LoVo (cell line): ENCODE data around the gene IL4R.
"Not testable (repeated sequence)": the region's sequence is repeated elsewhere in the genome, so short reads cannot be mapped to it uniquely, and the experiment has no call there.

Experiments
- DNase-seq: peaks from one replicate; pipeline ENCODE4 v3.0.0-alpha.2; 2016; ENCODE audit warnings: low spot score

Gene IL4R

DNA sequence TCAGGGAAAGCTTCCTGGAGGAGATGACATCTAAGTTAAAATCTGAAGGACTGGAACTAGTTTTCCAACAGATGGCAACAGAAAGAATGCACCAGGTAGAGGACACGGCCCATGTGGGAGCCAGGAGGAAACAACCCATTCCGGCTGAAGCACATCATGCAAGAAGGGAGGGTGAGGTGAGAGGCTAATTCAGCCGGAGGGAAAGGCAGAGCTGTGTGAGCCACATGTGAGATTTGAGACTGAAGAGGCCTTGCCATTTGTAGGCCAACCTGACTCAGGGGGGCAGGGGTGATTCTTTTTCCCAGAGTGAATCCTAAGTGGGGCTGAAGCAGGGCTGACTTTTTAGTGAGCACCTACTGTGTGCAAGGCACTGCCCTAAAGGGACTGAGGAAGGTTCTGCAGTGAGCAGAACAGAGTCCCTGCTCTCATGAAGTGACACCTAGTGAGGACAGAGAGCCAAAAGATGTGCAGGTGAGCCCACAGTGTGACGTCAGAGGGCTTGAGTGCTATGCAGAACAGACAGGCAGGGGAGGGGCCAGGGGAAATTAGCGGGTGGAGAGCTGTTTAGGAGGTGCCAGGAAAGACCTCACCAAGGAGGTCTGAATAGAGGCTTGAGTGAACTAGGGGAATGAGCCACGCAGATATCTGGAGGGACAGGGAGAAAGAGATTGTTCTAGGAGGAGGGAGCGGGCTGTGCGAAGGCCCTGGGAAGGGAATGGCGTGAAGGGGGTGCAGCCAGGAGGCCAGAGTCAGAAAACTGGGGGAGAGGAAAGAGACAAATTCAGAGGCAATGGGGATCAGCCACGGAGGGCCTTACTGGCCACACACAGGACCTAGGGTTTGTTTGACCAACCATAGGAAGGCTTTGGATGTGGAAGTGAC lies 68.4 kb downstream of the IL4R start:
- no peak for DNase-seq

DNA sequence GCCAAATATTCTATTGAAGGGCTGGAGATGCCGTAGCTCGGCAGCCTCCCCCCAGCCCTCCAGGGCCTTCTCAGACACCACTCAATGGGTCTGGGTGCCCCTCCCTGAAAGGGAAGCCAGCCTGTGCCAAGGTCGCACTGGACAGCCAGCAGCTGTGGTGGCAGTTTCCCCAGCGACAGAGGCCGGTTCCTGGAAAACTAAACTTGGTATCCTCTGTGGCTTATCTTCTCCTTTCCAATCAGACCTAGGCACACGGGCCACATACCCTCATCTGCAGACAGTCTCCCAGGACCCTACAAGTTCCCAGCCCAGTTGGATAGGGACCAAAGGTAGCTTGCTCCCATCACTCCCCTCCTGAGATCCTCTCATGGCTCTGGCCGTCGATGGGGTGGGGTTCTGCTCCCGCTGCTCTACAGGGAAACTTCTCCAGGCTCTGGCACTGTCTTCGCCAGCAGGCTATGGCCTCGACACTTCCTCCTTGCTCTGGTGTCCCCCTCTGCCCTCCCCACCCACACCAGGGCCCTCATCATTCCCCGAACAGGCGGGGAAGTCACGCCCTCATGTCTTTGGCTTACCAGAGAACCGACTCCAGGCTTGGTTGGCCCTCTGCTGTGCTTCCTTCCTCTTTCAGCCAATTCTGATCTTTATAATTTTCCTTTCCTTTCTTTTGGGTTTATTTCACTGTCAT lies 69.9 kb downstream of the IL4R start:
- no peak for DNase-seq

DNA sequence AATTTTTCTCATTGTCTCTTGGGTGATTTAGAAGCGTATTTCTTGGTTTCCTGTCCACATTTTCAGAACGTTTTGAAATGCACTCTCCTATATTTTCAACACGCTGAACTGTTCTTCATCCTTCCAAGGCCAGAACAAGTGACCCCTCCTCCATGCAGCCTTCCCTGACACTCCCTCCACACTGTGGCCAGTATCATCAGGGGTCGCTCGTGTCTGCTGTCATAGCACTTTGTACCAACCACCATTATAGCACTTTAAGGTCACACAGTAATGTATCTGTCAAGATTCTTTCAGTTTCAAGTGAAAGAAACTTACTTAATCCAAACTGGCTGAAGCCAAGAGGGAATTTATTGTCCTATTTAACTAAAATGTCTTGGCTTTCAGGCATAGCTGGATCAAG lies 70.7 kb downstream of the IL4R start:
- DNase-seq = no peak

DNA sequence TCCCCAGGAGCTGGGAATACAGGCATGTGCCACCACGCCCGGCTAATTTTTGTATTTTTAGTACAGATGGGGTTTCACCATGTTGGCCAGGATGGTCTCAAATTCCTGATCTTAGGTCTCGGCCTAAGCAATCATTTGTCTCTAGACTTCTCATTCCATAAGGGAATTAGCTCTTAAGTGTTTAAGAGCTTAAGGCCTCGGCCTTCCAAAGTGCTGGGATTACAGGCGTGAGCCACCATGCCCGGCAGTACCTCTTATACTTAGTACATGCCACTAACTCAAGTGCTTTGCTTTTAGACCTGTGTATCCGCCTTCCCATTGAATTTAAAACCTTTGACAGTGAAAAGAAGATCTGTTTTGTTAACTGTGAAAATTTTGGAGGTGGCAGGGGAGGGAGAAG lies 71.6 kb downstream of the IL4R start:
- DNase-seq = no peak

DNA sequence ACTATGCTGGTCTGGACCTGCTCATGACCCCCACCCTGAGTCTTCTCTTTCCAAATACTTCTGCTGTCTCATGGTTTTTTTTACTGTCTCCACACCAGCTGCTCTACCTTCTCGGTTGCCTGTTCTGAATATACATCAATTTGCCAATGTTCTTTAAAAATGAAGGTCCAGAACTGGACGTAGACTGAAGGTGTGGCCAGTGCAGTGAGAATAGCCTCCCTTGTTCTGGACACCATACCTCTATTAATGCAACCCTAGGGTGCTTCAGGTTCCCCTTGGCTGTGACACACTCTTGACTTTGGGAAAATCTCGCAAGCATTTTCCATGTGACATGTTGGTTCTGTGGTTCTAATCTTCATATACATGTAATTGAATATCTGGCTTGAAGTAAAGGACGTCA lies 72.9 kb downstream of the IL4R start:
- DNase-seq = no peak

DNA sequence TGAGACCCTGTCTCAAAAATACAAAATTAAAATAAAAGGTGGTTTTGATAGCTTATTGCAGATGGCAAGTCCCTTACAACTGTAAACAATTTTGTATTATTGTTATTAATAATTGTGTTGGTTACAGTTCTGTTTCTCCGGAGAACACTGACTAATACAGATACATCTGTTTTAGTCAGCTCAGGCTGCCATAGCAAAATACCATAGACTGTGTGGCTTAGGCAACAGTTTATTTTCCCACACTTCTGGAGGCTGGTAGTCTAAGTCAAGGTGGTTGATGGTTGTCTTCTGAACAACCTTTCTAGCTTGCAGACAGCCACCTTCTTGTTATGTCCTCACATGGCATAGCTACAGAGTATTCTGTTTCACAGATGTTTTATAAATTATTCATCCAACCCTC lies 74.0 kb downstream of the IL4R start:
- DNase-seq = no peak

DNA sequence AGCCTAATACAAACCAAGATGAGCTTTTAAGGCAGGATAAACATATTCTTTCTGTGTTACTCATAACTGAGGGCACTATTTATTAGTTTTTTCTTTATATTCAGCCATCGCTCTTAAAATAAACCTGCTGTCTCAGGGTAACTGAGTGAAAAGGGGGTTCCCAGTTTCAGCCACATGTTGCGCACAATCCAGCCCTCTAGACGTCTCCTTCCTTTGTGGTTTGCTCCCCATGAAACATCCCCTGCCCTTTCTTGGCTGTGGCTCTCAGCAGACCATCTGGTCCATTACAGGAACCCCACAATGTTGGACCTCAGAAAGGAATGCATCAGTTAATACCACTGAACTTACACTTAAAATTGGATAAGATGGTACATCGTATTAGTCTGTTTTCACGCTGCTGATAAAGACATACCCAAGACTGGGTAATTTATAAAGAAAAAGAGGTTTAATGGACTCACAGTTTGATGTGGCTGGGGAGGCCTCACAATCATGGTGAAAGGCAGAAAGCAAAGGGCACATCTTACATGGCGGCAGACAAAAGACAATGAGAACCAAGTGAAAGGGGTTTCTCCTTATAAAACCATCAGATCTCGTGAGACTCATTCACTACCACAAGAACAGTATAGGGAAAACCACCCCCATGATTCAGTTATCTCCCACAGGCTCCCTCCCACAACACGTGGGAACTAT lies 75.6 kb downstream of the IL4R start:
- no peak for DNase-seq

DNA sequence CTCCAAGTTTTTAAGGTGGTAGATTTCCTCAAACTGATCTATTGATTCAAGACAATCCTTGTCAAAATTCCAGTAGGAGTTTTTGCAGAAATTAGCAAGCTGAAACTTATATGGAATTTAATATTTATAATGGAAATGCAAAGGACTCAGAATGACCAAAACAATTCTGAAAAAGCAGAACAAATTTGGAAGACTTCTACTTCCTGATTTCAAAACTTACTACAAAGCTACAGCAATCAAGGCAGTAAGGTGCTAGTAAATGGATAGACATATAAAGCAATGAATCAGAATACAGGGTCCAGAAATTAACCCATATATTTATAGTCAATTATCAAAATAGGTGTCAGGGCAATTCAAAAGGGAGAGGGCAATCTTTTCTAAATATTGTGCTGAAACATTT lies 76.4 kb downstream of the IL4R start:
- DNase-seq = no peak

DNA sequence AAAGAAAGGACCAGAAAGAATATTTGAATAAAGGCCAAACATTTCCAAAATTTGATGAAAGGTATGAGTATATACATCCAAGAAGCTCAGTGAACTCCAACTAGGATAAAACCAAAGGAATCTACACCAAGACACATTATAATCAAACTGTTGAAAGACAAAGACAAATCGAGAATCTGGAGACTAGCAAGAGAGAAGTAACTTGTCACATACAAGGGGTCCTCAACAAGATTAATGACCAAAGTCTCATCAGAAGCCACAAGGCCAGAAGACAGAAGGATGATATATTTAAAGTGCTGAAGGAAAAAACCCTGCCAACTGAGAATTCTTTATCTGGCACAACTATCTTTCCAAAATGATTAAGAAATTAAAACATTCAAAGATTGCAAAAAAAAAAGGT lies 78.9 kb downstream of the IL4R start:
- DNase-seq = no peak

DNA sequence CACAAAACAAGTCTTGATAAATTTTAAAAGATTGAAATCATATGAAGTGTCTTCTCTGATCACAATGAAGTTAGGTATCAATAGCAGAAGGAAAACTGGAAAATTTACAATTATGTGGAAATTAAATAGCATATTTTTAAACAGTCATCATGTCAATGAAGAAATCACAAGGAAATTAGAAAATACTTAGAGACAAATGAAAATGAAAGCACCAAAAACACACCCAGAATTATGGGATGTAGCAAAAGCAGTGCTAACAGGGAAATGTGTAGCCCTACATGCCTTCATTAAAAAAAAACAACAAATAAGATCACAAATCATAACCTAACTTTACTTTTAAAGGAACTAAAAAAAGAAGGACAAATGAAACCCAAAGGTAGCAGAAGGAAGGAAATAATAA lies 80.7 kb downstream of the IL4R start:
- no peak for DNase-seq

DNA sequence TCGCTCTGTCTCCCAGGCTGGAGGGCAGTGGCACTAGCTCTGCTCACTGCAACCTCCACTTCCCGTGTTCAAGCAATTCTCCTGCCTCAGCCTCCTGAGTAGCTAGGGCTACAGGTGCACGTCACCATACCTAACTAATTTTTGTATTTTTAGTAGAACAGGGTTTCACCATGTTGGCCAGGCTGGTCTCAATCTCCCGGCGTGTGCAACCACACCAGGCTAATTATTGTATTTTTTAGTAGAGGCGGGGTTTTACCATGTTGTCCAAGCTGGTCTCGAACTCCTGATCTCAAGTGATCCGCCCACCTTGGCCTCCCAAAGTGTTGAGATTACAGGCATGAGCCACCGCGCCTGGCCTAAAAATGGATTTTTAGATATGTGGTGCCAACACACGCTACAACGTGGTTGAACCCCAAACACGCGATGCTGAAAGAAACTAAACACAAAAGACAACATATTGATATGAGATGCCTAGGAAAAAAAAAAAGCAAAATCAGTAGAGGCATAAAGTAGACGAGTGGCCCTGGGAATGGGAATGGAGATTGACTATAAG lies 84.6 kb downstream of the IL4R start:
- DNase-seq = not testable (repeated sequence)

DNA sequence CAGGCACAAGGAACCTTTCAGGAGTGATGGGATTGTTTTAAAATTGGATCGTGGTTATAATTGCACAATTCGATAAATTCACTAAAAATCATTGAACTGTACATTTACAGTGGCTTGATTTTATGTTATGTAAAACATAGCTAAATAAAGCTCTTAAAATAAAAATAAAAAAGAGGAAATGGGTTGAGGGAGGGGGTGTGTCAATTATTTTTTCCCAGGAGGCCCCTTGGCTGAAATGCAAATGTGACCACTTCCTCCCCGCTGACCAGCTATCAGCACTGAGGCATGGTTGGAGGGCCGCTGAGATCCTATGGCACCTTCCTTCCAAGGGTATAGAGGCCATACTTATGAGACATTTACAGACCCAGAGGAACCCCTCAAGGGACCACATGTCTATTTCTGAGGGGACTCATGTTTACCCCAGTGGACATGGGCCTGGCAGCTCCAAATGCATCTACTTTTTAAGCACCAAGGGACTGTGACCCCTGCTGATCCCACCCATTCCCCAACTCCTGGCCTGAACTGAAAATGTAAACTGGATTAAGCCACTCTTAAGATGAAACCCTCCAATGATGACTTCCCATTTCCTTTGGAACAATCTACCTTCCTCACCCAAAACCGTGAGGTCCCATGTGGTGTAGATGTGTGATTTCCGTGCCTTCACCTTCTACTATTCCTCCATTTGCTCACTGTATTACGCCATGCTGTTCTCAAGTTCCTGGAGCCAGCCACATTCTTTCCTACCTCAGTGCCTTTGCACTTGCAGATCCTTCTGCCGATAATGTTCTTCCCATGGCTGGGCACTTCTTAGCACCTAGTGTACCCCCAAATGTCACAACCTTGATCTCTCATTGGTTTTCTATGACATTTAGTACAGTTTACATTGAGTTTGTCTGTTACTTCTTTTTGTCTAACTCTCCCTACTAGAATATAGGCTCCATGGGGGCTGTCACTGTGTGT lies 85.4 kb downstream of the IL4R start:
- no peak for DNase-seq

DNA sequence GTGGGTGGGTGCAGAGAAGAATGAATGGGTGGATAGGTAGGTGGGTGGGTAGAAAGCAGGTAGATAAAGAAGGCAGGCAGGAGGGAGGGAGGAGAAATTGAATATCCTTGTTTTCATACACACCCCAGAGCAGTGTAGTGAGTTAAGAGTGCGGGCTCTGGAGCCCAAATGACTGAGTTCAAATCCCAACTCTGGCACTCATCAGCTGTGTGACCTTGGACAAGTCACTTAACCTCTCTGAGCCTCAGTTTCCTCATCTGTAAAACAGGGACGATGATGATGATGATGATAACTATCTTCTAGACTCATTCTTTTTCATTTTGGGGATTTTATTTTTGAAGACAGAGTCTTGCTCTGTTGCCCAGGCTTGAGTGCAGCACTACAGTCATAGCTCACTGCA lies 86.2 kb downstream of the IL4R start:
- DNase-seq = no peak

DNA sequence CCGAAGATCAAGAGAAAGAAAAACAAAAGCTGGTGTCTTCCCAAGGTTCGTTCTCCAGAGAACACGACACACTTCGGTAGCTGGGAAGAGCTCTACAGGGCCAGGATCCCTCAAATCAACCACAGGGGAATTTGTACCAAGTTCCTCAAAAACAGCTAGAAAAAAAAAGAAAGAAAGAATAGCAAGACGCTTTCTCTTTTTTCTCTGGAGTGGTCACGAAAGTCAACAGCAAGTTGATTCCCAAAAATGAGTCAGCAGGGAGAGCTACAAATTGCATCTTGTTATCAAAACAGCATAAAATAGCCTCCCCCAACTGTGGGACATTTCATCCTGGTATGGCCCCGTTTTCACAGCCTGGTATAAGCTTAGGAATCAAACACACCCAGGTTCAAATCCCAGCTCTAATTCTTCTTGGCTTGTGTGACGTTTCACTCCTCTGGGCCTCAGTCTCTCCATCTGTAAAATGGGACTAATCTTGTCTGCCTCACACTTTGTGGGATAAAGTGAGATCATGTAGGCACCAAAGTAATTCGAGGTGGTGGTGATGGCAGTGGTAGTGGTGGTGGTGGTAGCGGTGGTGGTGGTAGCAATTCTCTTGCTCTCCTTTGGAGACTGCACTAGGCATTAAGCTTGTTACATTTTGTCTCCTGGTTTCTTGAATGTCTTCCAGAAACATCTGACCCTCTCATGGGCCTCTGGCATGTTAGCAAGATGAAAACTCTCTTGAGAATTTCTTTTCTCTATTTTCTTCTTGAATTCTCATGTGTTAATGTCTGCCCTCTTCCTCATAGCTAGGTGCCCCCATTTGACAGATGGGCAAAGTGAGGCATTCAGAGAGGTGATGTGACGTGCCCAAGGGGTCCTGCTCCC lies 87.2 kb downstream of the IL4R start:
- DNase-seq = no peak

DNA sequence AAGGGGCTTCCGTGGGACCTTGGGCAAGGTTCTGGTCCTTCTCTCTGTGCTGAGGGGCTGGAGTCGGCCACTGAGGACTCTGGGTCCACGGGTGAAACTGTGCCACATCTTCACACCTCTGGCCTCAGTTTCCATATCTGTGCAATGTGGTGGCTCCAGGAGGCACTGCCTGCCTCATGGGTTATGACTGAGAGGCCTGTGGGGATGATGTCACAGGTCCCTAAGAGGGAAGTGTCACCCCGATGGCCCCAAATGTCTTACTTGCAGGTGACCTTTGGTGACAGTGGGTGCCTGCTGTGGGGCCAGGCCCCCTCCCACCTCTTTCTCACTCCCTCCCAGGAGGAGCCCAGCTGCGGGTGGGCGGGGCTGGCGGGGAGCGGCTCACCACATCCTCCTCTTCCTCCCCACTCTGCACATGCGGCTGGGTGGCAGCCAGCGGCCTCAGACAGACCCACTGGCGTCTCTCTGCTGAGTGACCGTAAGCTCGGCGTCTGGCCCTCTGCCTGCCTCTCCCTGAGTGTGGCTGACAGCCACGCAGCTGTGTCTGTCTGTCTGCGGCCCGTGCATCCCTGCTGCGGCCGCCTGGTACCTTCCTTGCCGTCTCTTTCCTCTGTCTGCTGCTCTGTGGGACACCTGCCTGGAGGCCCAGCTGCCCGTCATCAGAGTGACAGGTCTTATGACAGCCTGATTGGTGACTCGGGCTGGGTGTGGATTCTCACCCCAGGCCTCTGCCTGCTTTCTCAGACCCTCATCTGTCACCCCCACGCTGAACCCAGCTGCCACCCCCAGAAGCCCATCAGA lies 88.2 kb downstream of the IL4R start, which contains the start of gene IL21R:
Gene IL21R, plus strand, starts transcription at position 407 of the 801 bp plus-strand sequence. CDS start 27,898 bp downstream, outside the sequence.
- DNase-seq = no peak

DNA sequence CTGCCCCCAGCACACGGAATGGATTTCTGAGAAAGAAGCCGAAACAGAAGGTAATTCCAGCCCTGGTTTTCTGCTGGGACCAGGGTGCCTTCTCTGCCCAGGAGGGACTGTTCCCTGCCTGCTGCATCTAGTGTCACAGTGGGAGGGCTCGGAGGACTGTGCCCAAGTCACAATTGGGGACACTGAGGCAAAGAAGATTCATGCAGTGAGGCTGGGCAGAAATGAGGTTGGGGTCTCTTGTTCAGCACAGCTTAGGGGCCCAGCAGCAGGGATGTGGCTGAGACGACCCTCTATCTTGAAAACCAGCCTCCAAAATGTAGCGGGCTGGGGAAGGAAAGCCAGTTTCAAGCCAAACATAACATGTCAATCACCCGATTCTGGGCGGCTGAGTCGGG lies 88.8 kb downstream of the IL4R start:
- DNase-seq = no peak

DNA sequence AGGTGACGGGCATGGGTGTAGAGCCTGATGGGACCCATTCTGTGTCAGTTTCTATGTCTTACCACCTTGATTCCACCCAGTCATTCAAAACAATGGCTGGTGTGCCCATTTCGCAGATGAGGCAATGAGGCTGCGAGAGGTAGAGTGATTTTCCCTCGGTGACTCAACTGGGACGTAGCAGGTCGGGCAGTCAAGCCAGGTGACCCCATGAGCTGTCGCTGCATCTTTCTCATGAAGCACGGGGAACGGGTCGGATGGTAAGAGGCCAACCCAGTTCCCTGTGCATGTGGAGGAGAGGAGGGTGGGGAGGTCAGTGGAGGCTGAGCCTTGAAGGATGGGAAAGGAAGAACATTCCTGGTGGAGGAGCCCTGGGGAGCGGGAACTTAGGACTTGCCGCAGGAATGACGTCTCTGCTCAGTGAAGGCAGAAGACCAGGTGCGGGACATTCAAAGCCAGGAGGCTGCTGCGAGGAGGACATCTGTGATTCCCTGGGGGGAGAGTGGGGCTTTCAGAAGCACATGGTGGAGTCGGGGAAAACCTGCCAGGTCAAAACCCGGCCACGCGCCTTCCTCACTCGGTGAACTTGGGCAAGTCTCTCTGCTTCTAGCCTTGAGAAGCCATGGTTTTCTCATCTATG lies 89.3 kb downstream of the IL4R start:
- DNase-seq = no peak

DNA sequence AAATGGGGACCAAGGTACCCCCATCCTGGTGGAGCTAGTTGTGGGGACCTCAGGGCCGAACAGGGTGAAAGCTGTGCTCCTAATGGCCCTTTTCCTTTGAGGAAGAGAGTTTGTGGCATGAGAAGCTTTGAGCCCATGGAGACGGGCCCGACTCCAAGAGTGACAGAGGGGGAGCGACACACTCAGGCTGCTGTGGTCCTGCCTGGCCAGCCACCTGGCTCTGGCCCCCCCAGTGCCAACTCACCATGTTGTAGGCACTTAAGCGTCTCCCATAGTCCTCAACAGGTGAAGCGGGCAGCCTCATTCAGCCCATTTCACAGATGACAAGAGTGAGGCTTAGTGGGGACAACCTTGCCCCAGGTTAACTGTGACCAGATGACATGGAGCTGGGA lies 89.8 kb downstream of the IL4R start:
- DNase-seq = no peak

DNA sequence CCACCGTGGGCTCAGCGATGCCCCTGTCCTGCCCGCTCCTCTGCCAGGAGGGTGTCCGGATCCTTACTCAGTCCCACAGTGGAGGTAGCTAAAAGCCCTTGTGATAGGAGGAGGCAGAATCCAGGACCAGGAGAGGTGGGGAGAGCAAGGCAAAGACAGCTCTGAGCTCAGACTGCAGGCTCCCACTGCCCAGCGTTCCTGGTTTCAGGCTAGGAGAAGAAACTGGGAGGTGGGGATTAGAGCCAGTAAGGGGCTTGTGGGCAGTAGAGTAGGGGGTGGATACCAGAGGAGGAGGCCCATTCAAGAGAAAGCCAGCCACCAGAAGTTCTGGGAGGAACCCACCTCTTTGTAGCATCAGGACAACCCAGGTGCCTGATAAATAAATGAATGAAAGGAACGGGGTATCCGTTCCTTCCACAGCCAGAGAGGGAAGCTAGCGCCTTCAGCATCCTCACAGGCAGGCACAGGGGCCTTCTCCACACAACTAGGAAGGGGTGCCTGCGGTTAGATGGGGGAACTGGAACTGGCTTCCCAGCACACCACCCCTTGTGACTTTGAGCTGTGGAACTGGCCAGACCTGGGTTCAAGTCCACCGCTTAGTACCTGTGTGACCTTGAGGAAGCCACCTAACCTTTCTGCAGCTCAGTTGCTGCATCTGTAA lies 90.5 kb downstream of the IL4R start:
- no peak for DNase-seq
